ENCODE measurements around the gene MIGA1.
"Not testable (repeated sequence)": the region's sequence is repeated elsewhere in the genome, so short reads cannot be mapped to it uniquely, and the experiment has no call there.

DNA sequence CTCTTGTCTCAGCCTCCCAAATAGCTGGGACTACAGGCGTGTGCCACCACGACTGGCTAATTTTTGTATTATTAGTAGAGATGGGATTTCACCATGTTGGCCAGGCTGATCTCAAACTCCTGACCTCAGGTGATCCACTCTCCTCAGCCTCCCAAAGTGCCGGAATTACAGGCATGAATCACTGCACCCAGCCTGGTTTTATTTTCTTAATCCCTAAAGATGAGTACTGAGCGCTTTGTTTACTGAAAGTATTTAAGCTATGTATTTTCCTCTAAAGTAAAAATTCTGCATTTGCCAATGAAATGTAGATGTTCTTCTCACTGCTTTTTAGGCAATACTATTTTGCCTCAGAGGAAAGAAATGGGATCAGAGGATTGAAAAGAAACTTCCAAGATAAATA is 30.0 kb upstream of the MIGA1 start:
- TF ChIP-seq, protein P1, sequence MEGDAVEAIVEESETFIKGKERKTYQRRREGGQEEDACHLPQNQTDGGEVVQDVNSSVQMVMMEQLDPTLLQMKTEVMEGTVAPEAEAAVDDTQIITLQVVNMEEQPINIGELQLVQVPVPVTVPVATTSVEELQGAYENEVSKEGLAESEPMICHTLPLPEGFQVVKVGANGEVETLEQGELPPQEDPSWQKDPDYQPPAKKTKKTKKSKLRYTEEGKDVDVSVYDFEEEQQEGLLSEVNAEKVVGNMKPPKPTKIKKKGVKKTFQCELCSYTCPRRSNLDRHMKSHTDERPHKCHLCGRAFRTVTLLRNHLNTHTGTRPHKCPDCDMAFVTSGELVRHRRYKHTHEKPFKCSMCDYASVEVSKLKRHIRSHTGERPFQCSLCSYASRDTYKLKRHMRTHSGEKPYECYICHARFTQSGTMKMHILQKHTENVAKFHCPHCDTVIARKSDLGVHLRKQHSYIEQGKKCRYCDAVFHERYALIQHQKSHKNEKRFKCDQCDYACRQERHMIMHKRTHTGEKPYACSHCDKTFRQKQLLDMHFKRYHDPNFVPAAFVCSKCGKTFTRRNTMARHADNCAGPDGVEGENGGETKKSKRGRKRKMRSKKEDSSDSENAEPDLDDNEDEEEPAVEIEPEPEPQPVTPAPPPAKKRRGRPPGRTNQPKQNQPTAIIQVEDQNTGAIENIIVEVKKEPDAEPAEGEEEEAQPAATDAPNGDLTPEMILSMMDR (IDR thresholded peaks at IDR 0.05; ENCODE audit: low read depth, low read length, poor library complexity, severe bottlenecking), result not testable (repeated sequence)
- TF ChIP-seq EZH2phosphoT487 (IDR thresholded peaks at IDR 0.05; ENCODE audit: borderline replicate concordance, low read length), result not testable (repeated sequence)
